NCI-H2227 (cell line): ENCODE data around the gene GDI2.

Experiments used
- DNase-seq: peaks from one replicate; lab custom pipeline; 2025; ENCODE audit not compliant: unreplicated experiment; lab: John Stamatoyannopoulos, UW

GDI2 gene

DNA sequence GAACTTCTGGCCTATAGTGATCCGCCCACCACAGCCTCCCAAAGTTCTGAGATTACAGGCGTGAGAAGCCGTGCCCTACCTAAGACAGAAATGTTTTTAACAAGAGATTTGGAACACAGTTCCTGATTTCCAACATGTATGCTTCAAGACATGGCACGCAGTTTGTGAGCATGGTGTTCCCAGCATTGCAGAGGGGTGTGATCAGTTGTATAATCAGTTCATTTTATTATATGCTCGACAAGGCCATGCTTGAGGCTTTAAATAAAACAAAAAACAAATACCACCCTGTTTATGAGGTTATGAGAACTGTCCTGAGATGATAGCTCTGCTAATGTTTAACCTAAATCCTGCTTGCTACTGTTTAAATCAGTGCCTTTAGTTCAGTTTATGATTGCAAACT lies 68.4 kb downstream of the GDI2 start:
- DNase-seq: no peak

DNA sequence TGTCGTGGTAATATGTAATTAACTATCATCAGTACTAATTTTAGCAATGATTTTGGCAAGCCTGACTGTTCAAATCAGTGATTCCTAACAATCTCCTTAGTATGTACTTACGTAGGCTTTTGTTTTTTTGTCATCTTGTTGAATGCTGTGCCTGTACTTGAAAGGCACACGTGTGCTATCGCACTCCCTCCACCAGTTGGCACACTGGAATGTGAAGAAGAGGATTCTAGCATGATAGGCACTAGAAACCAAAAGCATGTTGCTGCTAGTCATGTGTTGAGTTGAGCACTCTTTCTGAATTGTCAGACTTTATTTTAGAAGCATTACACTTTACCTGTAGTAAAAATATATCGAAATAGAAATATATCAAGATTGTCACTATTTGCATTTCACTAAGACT lies 69.5 kb downstream of the GDI2 start:
- DNase-seq: no peak

DNA sequence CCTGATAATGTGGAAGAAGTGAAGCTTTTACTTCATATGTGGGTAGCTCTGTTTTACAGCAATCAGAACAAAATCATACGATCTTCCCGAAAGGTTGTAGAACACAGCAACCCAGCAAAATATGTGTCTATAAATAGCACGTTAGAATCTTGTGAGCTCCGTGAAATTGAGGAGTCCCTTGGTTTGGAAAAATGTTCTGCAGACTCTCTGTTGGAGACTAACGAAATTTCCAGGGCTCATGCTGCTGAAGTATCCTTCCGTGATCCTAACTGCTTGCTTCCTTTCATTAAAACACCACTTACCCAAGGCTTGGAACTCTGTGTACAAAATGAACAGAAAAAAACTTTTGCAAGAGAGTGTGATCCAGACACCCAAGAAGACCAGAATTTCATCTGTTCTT lies 71.1 kb downstream of the GDI2 start:
- DNase-seq: no peak

DNA sequence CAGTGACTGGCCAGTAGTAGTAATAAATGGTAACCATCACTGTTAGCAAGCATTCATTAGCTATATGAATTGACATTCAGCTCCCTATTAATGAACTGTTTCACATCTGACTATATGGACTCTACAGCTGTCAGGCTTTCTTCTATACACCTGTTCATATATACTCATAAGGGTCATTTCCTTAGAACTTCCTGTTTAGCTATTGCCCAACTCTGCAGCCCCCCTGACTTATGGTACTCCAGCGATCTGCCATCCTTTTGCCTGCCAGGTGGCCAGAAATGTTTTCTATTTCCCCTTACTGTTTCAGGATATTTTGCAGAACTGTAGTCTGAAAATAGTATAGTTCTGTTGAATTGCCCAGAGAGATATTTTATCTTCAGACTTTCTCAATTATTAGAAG lies 72.0 kb downstream of the GDI2 start:
- no peak for DNase-seq

DNA sequence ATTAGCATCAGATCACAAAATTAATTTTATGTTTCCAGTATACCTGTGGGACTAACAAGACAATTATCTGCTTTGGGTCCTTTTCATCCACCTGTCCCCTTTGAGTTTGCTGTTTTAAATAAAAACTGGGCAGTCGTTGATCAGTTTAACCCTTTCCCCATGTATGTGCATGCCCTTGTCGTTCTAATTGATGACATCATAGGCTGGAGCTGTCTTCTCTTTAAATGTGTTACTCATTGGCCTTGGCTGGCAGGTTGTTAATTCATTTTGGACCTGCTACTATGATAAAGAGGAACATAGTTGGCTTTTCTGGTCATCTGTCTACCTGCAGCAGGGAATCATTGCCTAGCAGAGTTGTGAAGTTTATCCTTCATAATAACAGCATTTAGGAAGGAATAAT lies 74.8 kb downstream of the GDI2 start:
- DNase-seq: no peak

DNA sequence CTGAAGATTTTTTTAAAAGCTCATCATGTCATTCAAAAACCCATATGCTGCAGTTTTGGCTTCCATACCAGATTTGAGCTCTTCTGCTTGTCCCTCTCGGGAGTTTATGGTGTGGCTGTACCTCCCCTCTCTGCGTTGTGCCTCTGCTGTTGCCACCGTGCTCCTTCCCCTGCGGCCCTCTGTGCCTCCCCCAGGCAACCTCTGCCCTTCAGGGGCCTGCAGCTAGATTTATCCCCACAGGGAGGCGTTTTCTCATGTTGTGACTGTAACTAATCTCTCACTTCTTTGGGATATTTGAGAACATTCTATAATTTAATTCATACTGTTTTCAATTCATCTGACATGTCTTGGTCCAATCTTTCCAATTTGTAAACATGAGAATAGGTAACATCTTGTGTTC lies 75.9 kb downstream of the GDI2 start:
- no peak for DNase-seq

DNA sequence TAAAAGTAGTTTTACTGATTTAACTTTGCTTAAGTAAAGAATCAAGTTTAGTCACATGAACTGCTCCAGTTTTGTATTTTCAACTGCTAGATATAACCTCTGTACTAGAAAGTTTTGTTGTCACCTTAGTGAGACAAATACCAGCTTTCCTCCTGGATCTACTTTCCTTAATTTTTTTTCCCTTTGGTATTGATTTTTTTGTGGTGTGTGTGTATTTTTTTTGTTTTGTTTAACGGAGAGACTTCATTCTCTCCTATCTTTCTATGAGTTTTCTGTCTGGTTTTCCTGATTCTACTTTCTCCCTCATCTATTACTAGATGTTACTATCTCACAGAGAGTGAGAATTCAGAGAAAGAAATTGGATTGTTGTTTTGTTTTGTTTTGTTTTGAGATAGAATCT lies 76.6 kb downstream of the GDI2 start:
- no peak for DNase-seq

DNA sequence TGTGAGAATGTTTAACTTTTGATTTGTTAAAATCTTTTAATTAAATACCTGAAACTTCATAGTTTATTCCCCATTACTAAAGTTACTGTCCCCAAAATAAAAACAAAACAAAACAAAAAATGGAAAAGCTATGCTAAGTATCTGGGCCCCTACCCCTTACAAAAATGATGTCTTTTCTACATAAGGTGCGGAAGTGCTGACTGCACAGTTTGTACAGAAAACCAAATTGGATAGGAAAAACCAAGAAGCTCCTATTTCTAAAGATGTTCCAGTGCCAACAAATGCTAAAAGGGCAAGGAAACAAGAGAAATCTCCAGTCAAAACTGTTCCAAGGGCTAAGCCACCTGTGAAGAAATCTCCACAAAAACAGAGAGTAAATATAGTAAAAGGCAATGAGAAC lies 78.1 kb downstream of the GDI2 start:
- no peak for DNase-seq

DNA sequence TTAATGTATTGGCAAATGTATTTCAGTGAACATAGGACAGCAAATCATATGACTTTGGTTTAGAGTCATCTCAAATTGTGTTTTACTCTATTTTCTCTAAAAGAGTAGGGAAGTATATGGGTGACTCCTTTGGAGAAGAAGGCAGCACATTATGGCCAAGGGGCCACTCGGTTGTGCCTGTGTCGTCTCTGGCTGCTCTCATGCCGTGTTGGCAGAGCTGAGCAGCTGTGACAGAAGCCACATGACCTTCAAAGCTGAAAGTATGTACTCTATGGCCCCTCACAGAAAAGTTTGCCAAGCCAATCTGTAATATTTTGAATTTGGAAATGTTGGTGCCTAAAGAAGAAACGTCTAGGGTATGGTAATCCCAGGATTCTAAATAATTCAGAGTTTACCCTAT lies 81.1 kb downstream of the GDI2 start:
- no peak for DNase-seq

DNA sequence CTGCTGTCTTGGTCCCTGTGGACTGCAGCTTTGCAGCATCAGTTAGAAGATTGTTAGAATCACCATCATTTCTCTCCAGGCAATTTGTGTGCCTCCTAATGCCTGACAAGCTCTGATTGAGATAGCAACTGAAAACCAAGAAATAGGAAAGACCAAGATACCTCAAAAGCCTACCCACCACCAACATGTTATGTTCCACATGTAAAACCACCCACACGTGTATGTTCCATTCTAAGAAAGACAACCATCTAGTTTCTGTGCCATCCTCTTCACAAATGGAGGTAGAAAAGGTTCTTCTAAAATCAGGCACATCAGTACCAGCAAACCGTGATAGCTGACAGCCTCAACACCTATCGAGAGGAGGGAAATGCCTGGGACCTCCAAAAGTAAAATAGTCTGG lies 81.7 kb downstream of the GDI2 start:
- DNase-seq: no peak

DNA sequence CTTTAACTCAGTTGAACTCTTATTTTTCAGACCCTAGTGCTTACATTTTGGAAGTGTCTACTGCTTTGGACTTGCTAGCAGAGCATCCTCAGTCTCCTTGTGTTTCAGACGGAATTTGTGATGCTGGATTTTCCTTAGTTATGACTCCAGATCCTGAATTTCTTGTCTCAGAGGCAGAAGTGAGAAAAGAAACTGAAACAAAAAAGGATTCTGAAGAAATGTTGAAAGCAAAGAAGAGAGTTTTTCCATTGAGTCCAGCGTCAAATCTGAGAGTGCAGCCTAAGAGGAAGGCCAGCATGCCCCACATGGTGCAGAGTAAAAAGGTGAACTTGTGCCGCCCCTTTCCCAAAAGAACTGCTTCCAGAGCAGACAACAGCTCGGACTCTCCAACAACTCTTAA lies 82.5 kb downstream of the GDI2 start:
- no peak for DNase-seq

DNA sequence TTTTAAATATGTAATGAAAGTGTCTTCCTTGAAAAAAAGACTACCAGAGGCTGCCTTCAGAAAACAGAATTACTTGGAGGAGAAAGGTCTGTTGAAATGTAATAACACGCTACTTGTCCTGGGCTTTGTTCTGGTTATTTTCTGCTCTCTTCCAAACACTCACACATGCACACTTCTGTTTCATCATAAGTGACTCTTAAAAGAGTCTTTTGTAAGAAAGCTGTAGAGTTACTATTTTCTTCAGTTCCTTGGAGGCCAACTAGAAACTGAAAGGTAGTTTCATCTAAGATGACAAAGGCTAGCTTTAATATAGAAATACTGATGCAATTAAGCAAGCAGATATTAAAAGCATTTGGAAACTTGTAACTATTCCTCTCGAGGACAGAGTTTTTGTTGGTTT lies 89.5 kb downstream of the GDI2 start:
- DNase-seq: no peak

DNA sequence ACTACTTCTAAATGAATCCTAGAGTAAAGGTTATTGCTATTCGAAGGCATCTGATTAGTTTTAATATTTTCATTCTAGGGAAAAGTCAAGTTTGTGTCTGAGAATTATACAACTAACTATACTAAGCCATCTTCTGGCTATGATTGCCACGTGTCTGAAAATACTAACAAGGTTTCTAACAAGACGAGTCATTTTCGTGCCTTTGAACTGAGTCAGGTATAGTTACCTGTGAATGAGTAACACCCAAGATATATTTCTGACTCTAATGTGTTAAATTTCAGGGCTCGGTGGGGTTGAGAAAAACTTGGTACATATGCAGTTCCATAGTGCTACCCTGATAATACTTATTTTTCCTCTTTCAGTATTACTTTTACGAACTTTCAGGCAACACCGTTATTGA lies 93.1 kb downstream of the GDI2 start:
- DNase-seq: no peak

DNA sequence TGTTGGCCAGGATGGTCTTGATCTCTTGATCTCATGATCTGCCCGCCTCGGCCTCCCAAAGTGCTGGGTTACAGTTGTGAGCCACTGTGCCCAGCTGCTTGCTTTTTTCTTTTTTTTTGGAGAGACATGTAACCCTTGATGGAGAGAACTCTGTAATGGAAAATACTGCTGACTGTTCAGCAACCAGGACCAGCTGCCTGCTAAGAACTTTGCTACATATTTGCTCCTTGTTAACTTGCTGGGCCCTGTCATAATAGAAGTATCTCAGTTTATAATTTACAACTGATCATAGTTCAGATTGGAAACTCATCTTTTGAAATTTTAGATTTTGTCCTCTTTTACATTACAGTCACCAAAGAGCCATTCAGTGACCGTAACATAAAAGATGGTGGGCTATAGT lies 93.7 kb downstream of the GDI2 start:
- no peak for DNase-seq
